Lung (tissue), 12 donors: Measurements from ENCODE around the gene SLC22A8. TPM values are rescaled to one million over a fixed set of nuclear protein-coding genes. Genes with fewer than 3 reads are reported as not detected.
"Not testable (repeated sequence)": the region's sequence is repeated elsewhere in the genome, so short reads cannot be mapped to it uniquely, and the experiment has no call there.

Source experiments
- ATAC-seq: fragments of 200-7000 bp; cut with Tn5 transposase; one replicate; pipeline ENCODE4 v1.9.1; 2020; ENCODE audit warnings: moderate number of reproducible peaks; ENCODE audit not compliant: insufficient read depth, low FRiP score
- DNase-seq, 3 donors: peaks; one replicate each; pipeline ENCODE4 v3.0.0-alpha.2; 2013 to 2017
- H3K27ac ChIP-seq, 2 donors: one replicate each; pipeline ENCODE4 v1.5.1; 2013; ENCODE audit warnings: mild to moderate bottlenecking in 2 of 2, moderate library complexity in 2 of 2, control low read depth in 1 of 2, inconsistent platforms in 1 of 2, low read depth in 1 of 2, low read length in 1 of 2
- H3K27me3 ChIP-seq, 3 donors: one replicate each; pipeline ENCODE4 v1.5.1; 2013; ENCODE audit warnings: low read length in 2 of 3; ENCODE audit not compliant: control insufficient read depth in 3 of 3, insufficient read depth in 3 of 3
- H3K36me3 ChIP-seq, 4 donors: one replicate each; pipeline ENCODE4 v1.5.1; 2013; ENCODE audit warnings: low read length in 4 of 4, mild to moderate bottlenecking in 1 of 4, moderate library complexity in 1 of 4; ENCODE audit not compliant: control insufficient read depth in 4 of 4, insufficient read depth in 4 of 4
- H3K4me1 ChIP-seq, 5 donors: one replicate each; pipeline ENCODE4 v1.5.1; 2013; ENCODE audit warnings: low read length in 5 of 5, mild to moderate bottlenecking in 2 of 5, moderate library complexity in 1 of 5; ENCODE audit not compliant: control insufficient read depth in 5 of 5, insufficient read depth in 5 of 5
- H3K4me3 ChIP-seq: one replicate; pipeline ENCODE4 v1.5.1; 2013; ENCODE audit warnings: mild to moderate bottlenecking, control low read depth, moderate library complexity
- H3K9ac ChIP-seq, 2 donors: one replicate each; pipeline ENCODE4 v1.5.1; 2013; ENCODE audit warnings: low read length in 2 of 2, control low read depth in 1 of 2; ENCODE audit not compliant: insufficient read depth in 1 of 2
- H3K9me3 ChIP-seq, 4 donors: one replicate each; pipeline ENCODE4 v1.5.1; 2013; ENCODE audit warnings: low read length in 3 of 4, mild to moderate bottlenecking in 1 of 4, moderate library complexity in 1 of 4; ENCODE audit not compliant: control insufficient read depth in 4 of 4, insufficient read depth in 3 of 4
- CTCF ChIP-seq: IDR thresholded peaks from 2 replicates; pipeline ENCODE4 v1.5.1; 2012; ENCODE audit warnings: mild to moderate bottlenecking; ENCODE audit errors: control extremely low read depth, extremely low read depth
- WGBS, 2 donors: extraction: QIAGEN DNeasy Blood & Tissue Kit; methylation state at CpG; one replicate each; pipeline ENCODE4 v1.1.7; 2013; 5-methylcytosine and 5-hydroxymethylcytosine counted together
- polyA plus RNA-seq, 2 donors: library from polyadenylated mRNA; stranded (reverse); fragments of 200-250 nt; gene quantifications; one replicate each; pipeline ENCODE4 v1.2.1, GENCODE V29; 2013
- total RNA-seq, 2 donors: library from RNA; depleted of rRNA in 1 of 2; stranded (reverse); fragments of >200 nt in 1 of 2; gene quantifications; one replicate each; pipeline ENCODE4 v1.2.1, GENCODE V29; 2014 to 2021
- donor health status: control.
- donor health status: control.
- donor health status: Bipolar disorder and iron deficiency.
- donor health status: healthy.
- donor health status: DM: yes; HTN: yes; CAD: no.

Gene SLC22A8
- total and polyA plus RNA-seq, 4 donors = not detected

GRCh38 chr11:62957147-62957546 is 58.5 kb downstream of the SLC22A8 start:
- no peak overlapping the region for H3K9ac ChIP-seq
- no peaks in the 10 kb centered on the region for H3K36me3 ChIP-seq
- 95 to 98% methylated on average over 2 of the region's 2 CpGs for WGBS, 2 donors
- TF ChIP-seq CTCF = no peak
- DNase-seq (no peak), ATAC-seq (no peak)
- H3K4me1 ChIP-seq = peaks cover 0 to 11% (median 7%) of the 10 kb centered on the region in 5 donors
- H3K9me3 ChIP-seq = no peaks in the 10 kb centered on the region
- no peak overlapping the region for H3K4me3 ChIP-seq
- no peak overlapping the region for H3K27ac ChIP-seq
- H3K27me3 ChIP-seq = no peaks in the 10 kb centered on the region

GRCh38 chr11:62954478-62954877 is 61.2 kb downstream of the SLC22A8 start:
- DNase-seq = no peak
- H3K4me3 ChIP-seq = no peak overlapping the region
- no peak overlapping the region for H3K9ac ChIP-seq
- WGBS, 2 donors = 80 to 85% methylated on average over 5 of the region's 5 CpGs
- peaks cover 0 to 11% (median 6%) of the 10 kb centered on the region in 5 donors for H3K4me1 ChIP-seq
- H3K27ac ChIP-seq = no peak overlapping the region
- no peaks in the 10 kb centered on the region for H3K27me3 ChIP-seq
- TF ChIP-seq CTCF = no peak
- no peaks in the 10 kb centered on the region for H3K36me3 ChIP-seq
- ATAC-seq = no peak
- H3K9me3 ChIP-seq = no peaks in the 10 kb centered on the region

- H3K9me3 ChIP-seq = no peaks in the 10 kb centered on the region
- no peaks in the 10 kb centered on the region for H3K27me3 ChIP-seq
- no peak for TF ChIP-seq CTCF
- no peak overlapping the region for H3K4me3 ChIP-seq
- WGBS, 2 donors = 89 to 93% methylated on average over 4 of the region's 4 CpGs
- H3K4me1 ChIP-seq = peaks cover 0 to 4% (median 2%) of the 10 kb centered on the region in 5 donors
- no peak overlapping the region for H3K27ac ChIP-seq
- H3K36me3 ChIP-seq = no peaks in the 10 kb centered on the region
- ATAC-seq = no peak
- no peak for DNase-seq
- no peak overlapping the region for H3K9ac ChIP-seq
These were observed 61.8 kb downstream of the SLC22A8 start for GRCh38 chr11:62953811-62954210.

- H3K9ac ChIP-seq = no peak overlapping the region
- WGBS, 2 donors = 80 to 84% methylated on average over 7 of the region's 7 CpGs
- no peaks in the 10 kb centered on the region for H3K4me1 ChIP-seq
- H3K36me3 ChIP-seq = no peaks in the 10 kb centered on the region
- H3K4me3 ChIP-seq = no peak overlapping the region
- H3K27ac ChIP-seq = no peak overlapping the region
- no peaks in the 10 kb centered on the region for H3K27me3 ChIP-seq
- DNase-seq (no peak), ATAC-seq (no peak)
- no peak for TF ChIP-seq CTCF
- no peaks in the 10 kb centered on the region for H3K9me3 ChIP-seq
These were observed 66.8 kb downstream of the SLC22A8 start for GRCh38 chr11:62948765-62949320.

GRCh38 chr11:62945538-62945937 is 70.1 kb downstream of the SLC22A8 start:
- not testable (repeated sequence) for DNase-seq, H3K36me3 ChIP-seq, H3K4me1 ChIP-seq, H3K4me3 ChIP-seq, ATAC-seq, H3K27me3 ChIP-seq, H3K9ac ChIP-seq, H3K9me3 ChIP-seq, H3K27ac ChIP-seq
- 96 to 97% methylated on average over 10 of the region's 10 CpGs for WGBS, 2 donors
